HG03558 (cell line): ENCODE results near the gene ADH7.
"Not testable (repeated sequence)": the region's sequence is repeated elsewhere in the genome, so short reads cannot be mapped to it uniquely, and the experiment has no call there.

ENCODE experiments used
- ATAC-seq: cut with Tn5 transposase; IDR thresholded peaks from one replicate; pipeline ENCODE4 v1.9.1; 2021; ENCODE audit warnings: moderate number of reproducible peaks; ENCODE audit not compliant: unreplicated experiment; ENCODE audit errors: extremely low read depth

The ADH7 gene

GRCh38 chr4:99383399-99383798, 51.7 kb downstream of the ADH7 start:
- no peak for ATAC-seq

GRCh38 chr4:99382745-99383360, 52.3 kb downstream of the ADH7 start:
- no peak for ATAC-seq

- no peak for ATAC-seq
Measured at GRCh38 chr4:99381588-99382175, 53.5 kb downstream of the ADH7 start.

- no peak for ATAC-seq
Measured at GRCh38 chr4:99379571-99379970, 55.6 kb downstream of the ADH7 start.

- no peak for ATAC-seq
Measured at GRCh38 chr4:99378876-99379275, 56.3 kb downstream of the ADH7 start.

- not testable (repeated sequence) for ATAC-seq
Measured at GRCh38 chr4:99377341-99377740, 57.8 kb downstream of the ADH7 start.

- ATAC-seq, result not testable (repeated sequence)
Measured at GRCh38 chr4:99372464-99372863, 62.7 kb downstream of the ADH7 start.

- not testable (repeated sequence) for ATAC-seq
Measured at GRCh38 chr4:99367817-99368216, 67.3 kb downstream of the ADH7 start.

GRCh38 chr4:99366491-99366890, 68.7 kb downstream of the ADH7 start:
- no peak for ATAC-seq

- ATAC-seq, result no peak
Measured at GRCh38 chr4:99362768-99363167, 72.4 kb downstream of the ADH7 start.
